ENCODE measurements around the gene STXBP3.
"Not testable (repeated sequence)": the region's sequence is repeated elsewhere in the genome, so short reads cannot be mapped to it uniquely, and the experiment has no call there.

The STXBP3 gene

GRCh38 chr1:108732398-108732797 lies 14.1 kb upstream of the STXBP3 start:
- DNase-seq (ENCODE audit: low spot score): no peak

- DNase-seq (ENCODE audit: low spot score): no peak
These were observed 12.2 kb upstream of the STXBP3 start for GRCh38 chr1:108734171-108734865.

- DNase-seq (ENCODE audit: low spot score): no peak
These were observed 4.2 kb upstream of the STXBP3 start for GRCh38 chr1:108742253-108742652.

GRCh38 chr1:108745980-108746381 lies 493 bp upstream of the STXBP3 start:
- no peak for DNase-seq (ENCODE audit: low spot score)

- peak; percentile 39 for DNase-seq (ENCODE audit: low spot score)
These were observed 837 bp downstream of the STXBP3 start for GRCh38 chr1:108747171-108747850.

- DNase-seq (ENCODE audit: low spot score): no peak
These were observed 1.4 kb downstream of the STXBP3 start for GRCh38 chr1:108747898-108748297.

GRCh38 chr1:108749081-108749480 lies 2.6 kb downstream of the STXBP3 start:
- no peak for DNase-seq (ENCODE audit: low spot score)

- no peak for DNase-seq (ENCODE audit: low spot score)
These were observed 4.2 kb downstream of the STXBP3 start for GRCh38 chr1:108750476-108751181.

GRCh38 chr1:108753363-108753762 lies 6.9 kb downstream of the STXBP3 start:
- no peak for DNase-seq (ENCODE audit: low spot score)

- no peak for DNase-seq (ENCODE audit: low spot score)
These were observed 12.3 kb downstream of the STXBP3 start for GRCh38 chr1:108758796-108759195.

GRCh38 chr1:108767115-108767514 lies 20.6 kb downstream of the STXBP3 start:
- DNase-seq (ENCODE audit: low spot score): no peak

- no peak for DNase-seq (ENCODE audit: low spot score)
These were observed 21.2 kb downstream of the STXBP3 start for GRCh38 chr1:108767708-108768107.

GRCh38 chr1:108777839-108778238 lies 31.4 kb downstream of the STXBP3 start:
- DNase-seq (ENCODE audit: low spot score): no peak

- DNase-seq (ENCODE audit: low spot score): no peak
These were observed 33.0 kb downstream of the STXBP3 start for GRCh38 chr1:108779455-108779854.

GRCh38 chr1:108780937-108781574 lies 34.6 kb downstream of the STXBP3 start:
- no peak for DNase-seq (ENCODE audit: low spot score)

- DNase-seq (ENCODE audit: low spot score): not testable (repeated sequence)
These were observed 35.1 kb downstream of the STXBP3 start for GRCh38 chr1:108781575-108781944.

- no peak for DNase-seq (ENCODE audit: low spot score)
These were observed 38.8 kb downstream of the STXBP3 start for GRCh38 chr1:108785264-108785663.

- DNase-seq (ENCODE audit: low spot score): no peak
These were observed 39.4 kb downstream of the STXBP3 start for GRCh38 chr1:108785880-108786279.

GRCh38 chr1:108791790-108792189 lies 45.3 kb downstream of the STXBP3 start:
- no peak for DNase-seq (ENCODE audit: low spot score)

GRCh38 chr1:108792420-108792819 lies 45.9 kb downstream of the STXBP3 start:
- no peak for DNase-seq (ENCODE audit: low spot score)

GRCh38 chr1:108799001-108799400 lies 52.5 kb downstream of the STXBP3 start:
- DNase-seq (ENCODE audit: low spot score): no peak

GRCh38 chr1:108801101-108801500 lies 54.6 kb downstream of the STXBP3 start:
- DNase-seq (ENCODE audit: low spot score): no peak

- no peak for DNase-seq (ENCODE audit: low spot score)
These were observed 57.1 kb downstream of the STXBP3 start for GRCh38 chr1:108803548-108803947.
